Measurements from ENCODE around the gene NRAP.

DNA sequence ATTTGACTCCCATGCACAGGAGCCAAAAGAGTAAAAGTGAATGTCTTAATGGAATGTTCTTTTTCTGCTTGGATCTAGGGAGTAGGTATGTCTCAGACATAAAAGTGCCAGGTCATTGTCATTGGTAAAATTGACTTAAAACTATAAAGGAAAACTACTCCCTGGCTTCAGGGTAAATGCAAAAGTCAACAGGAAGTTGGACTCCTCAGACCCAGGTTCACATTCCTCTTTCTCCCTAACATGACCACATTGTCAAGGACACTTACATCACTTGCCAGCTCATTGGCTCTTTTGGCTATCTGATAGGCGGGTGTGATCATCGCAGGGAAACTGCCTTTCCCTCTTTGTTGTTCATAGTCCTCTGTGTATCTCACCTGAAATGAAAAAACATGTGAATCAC, 13.7 kb downstream of the NRAP start:
- TF ChIP-seq, protein P1, sequence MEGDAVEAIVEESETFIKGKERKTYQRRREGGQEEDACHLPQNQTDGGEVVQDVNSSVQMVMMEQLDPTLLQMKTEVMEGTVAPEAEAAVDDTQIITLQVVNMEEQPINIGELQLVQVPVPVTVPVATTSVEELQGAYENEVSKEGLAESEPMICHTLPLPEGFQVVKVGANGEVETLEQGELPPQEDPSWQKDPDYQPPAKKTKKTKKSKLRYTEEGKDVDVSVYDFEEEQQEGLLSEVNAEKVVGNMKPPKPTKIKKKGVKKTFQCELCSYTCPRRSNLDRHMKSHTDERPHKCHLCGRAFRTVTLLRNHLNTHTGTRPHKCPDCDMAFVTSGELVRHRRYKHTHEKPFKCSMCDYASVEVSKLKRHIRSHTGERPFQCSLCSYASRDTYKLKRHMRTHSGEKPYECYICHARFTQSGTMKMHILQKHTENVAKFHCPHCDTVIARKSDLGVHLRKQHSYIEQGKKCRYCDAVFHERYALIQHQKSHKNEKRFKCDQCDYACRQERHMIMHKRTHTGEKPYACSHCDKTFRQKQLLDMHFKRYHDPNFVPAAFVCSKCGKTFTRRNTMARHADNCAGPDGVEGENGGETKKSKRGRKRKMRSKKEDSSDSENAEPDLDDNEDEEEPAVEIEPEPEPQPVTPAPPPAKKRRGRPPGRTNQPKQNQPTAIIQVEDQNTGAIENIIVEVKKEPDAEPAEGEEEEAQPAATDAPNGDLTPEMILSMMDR (conservative IDR thresholded peaks at IDR 0.05; ENCODE audit: low read length): no peak
- no peak for TF ChIP-seq EZH2phosphoT487 (IDR thresholded peaks at IDR 0.05; ENCODE audit: borderline replicate concordance)
